HepG2 (cell line): Measurements from ENCODE around the gene ADAMTS4. TPM values are rescaled to one million over a fixed set of nuclear protein-coding genes. Genes with fewer than 3 reads are reported as not detected.

Experiments
- DNMT3B ChIP-seq: conservative IDR thresholded peaks from 2 replicates; pipeline ENCODE4 v1.6.1; 2016; ENCODE audit warnings: missing biosample characterization, control low read depth
- HNRNPH1 ChIP-seq: fragments of 200-400 bp; formaldehyde crosslinking; optimal IDR thresholded peaks from 2 replicates; pipeline ENCODE3; 2017; ENCODE audit warnings: mild to moderate bottlenecking, low read depth, low read length
- HOXA5 ChIP-seq: sonication (generic); formaldehyde crosslinking; IDR thresholded peaks from 2 replicates; pipeline ENCODE4 v1.4.0; 2020; ENCODE audit warnings: missing genetic modification reagents
- ISL2 ChIP-seq: sonication (generic); formaldehyde crosslinking; IDR thresholded peaks from 2 replicates; pipeline ENCODE4 v1.5.0; 2020; ENCODE audit warnings: missing genetic modification reagents
- KMT2B ChIP-seq: IDR thresholded peaks from 2 replicates; pipeline ENCODE4 v1.6.1; 2016; ENCODE audit warnings: missing genetic modification reagents, missing compliant biosample characterization
- MEIS1 ChIP-seq: sonication (generic); formaldehyde crosslinking; IDR thresholded peaks from 2 replicates; pipeline ENCODE4 v1.9.0; 2021; ENCODE audit warnings: mild to moderate bottlenecking, missing genetic modification reagents, moderate library complexity, borderline replicate concordance
- POLR2G ChIP-seq: fragments of 200-400 bp; formaldehyde crosslinking; IDR thresholded peaks from 2 replicates; pipeline ENCODE4 v1.6.1; 2018; ENCODE audit warnings: mild to moderate bottlenecking, low read depth, low read length, moderate library complexity
- THYN1 ChIP-seq: sonication (generic); formaldehyde crosslinking; IDR thresholded peaks from 2 replicates; pipeline ENCODE4 v1.8.1; 2023; ENCODE audit warnings: low read depth, mild to moderate bottlenecking, moderate library complexity, missing genetic modification reagents, borderline replicate concordance
- ZFP62 ChIP-seq: sonication (generic); formaldehyde crosslinking; IDR thresholded peaks from 2 replicates; pipeline ENCODE4 v1.4.0; 2020; ENCODE audit warnings: missing genetic modification reagents
- ZNF138 ChIP-seq: sonication (generic); formaldehyde crosslinking; IDR thresholded peaks from 2 replicates; pipeline ENCODE4 v1.5.0; 2020; ENCODE audit warnings: mild to moderate bottlenecking, low read depth, missing genetic modification reagents
- ZNF317 ChIP-seq: sonication (generic); formaldehyde crosslinking; IDR thresholded peaks from 2 replicates; pipeline ENCODE4 v1.5.0; 2020; ENCODE audit warnings: mild to moderate bottlenecking, missing genetic modification reagents
- ZNF329 ChIP-seq: sonication (generic); formaldehyde crosslinking; IDR thresholded peaks from 2 replicates; pipeline ENCODE4 v1.9.0; 2021; ENCODE audit warnings: low read depth, mild to moderate bottlenecking, missing genetic modification reagents
- ZNF34 ChIP-seq: sonication (generic); formaldehyde crosslinking; IDR thresholded peaks from 2 replicates; pipeline ENCODE4 v1.4.0; 2020; ENCODE audit warnings: mild to moderate bottlenecking, missing genetic modification reagents, borderline replicate concordance
- ZNF652 ChIP-seq: IDR thresholded peaks from 2 replicates; pipeline ENCODE4 v1.6.1; 2016; ENCODE audit warnings: low read depth, borderline replicate concordance
- ZNF761 ChIP-seq: sonication (generic); formaldehyde crosslinking; conservative IDR thresholded peaks from 2 replicates; pipeline ENCODE4 v1.4.0; 2020; ENCODE audit warnings: mild to moderate bottlenecking, missing genetic modification reagents
- polyA plus RNA-seq, 8 experiments: library from polyadenylated mRNA; depleted of rRNA in 3 of 8; stranded (reverse) in 7 of 8; unstranded in 1 of 8; fragments of >200 nt; fragmentation: Illumina TruSeq in 4 of 8; extraction: Trizol in 4 of 8; gene quantifications; 2 replicates each; pipeline versions ENCODE4 v1.2.1 to v1.2.3, GENCODE V29; 2011 to 2016; ENCODE audit warnings: low read depth in 4 of 8, missing spikeins in 1 of 8, mixed read lengths in 1 of 8; ENCODE audit not compliant: insufficient read depth in 1 of 8
- total RNA-seq, 5 experiments: library from RNA; depleted of rRNA; stranded (reverse); fragments of >200 nt; fragmentation: Illumina TruSeq; extraction: Trizol; gene quantifications; 2 replicates each; pipeline ENCODE4 v1.2.3, GENCODE V29; 2016; ENCODE audit warnings: low read depth in 1 of 5
- TF ChIP-seq, protein P1 (sequence below): sonication (generic); formaldehyde crosslinking; IDR thresholded peaks from 2 replicates; pipeline ENCODE4 v1.4.0; 2020; ENCODE audit warnings: mild to moderate bottlenecking, missing genetic modification reagents
- TF ChIP-seq, protein P2 (sequence below): sonication (generic); formaldehyde crosslinking; IDR thresholded peaks from 2 replicates; pipeline ENCODE4 v1.9.0; 2022; ENCODE audit warnings: low read depth, missing genetic modification reagents
- TF ChIP-seq, protein P3 (sequence below): sonication (generic); formaldehyde crosslinking; IDR thresholded peaks from 2 replicates; pipeline ENCODE4 v1.5.1; 2020; ENCODE audit warnings: missing genetic modification reagents, mild to moderate bottlenecking, borderline replicate concordance
- TF ChIP-seq, protein P4 (sequence below): sonication (generic); formaldehyde crosslinking; IDR thresholded peaks from 2 replicates; pipeline ENCODE4 v1.5.0; 2020; ENCODE audit warnings: mild to moderate bottlenecking, missing genetic modification reagents, borderline replicate concordance

The ADAMTS4 gene
- total and polyA plus RNA-seq, 2 of the 13 experiments (the other 11 are each of a cell fraction or from before 2014, with no cell fraction given), result 0.51 to 1.7 TPM

DNA sequence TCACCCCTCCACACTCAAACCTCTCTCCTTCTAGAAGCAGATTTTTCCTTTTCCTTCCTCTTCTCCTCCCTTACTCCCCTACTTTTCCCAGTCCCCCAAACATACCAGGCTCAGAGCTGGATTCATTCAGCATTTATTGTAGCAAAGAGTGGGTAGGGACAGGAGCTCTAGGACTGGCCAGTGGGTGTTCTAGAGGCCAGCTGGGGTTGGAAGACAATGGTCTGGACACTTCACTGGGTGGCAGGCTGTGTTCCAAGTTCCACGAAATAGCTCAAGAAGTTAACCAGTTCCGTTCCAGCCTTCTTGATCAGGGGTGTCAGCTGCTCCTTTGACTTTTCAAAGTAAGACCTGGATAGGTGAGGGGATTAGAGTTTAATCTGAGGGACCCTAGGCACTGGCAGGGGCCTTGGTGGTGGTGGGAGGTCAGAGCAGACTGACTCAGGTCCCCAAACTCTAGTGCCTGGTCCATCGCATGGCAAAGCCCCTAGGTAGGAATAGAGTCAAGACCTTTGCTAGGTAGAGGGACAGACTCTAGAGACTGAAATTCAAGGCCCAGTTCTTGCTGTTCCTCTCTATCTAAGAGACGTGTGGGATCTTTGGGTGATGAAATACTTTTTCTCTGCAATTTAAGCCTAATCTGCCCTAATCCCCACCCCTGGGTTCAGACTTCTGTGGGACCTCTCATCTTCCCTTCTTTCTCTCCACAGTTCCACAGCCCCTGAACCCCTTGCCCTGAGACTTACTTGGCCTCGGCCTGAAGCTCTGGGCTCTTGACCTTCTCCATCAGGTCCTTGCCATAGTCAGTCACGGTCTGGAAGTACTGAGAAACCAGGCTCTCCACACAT, 23.5 kb upstream of the ADAMTS4 start (continued):
- TF ChIP-seq HOXA5 (CRISPR knock-in tag) (no peak), ZNF317 (CRISPR knock-in tag) (peak; percentile 33; the same call in 1 of the 2 replicates), THYN1 (no peak), DNMT3B (CRISPR knock-in tag) (no peak), MEIS1 (CRISPR knock-in tag) (no peak; the same call in 1 of the 2 replicates), KMT2B (0 out of 2 replicates have a peak, but pooled peaks have one; percentile 47), ZFP62 (CRISPR knock-in tag) (no peak), HNRNPH1 (peak; percentile 19), ZNF652 (peak; percentile 48; the same call in 1 of the 2 replicates), ZNF34 (CRISPR knock-in tag) (no peak), POLR2G (peak; percentile 71), ZNF138 (CRISPR knock-in tag) (no peak), ZNF761 (no peak; the same call in 1 of the 2 replicates), ISL2 (CRISPR knock-in tag) (no peak), ZNF329 (CRISPR knock-in tag) (peak; percentile 38; the same call in 1 of the 2 replicates)
- TF ChIP-seq, protein P1, sequence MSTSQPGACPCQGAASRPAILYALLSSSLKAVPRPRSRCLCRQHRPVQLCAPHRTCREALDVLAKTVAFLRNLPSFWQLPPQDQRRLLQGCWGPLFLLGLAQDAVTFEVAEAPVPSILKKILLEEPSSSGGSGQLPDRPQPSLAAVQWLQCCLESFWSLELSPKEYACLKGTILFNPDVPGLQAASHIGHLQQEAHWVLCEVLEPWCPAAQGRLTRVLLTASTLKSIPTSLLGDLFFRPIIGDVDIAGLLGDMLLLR (CRISPR knock-in tag), result 0 out of 2 replicates have a peak, but pooled peaks have one; percentile 29
- TF ChIP-seq, protein P2, sequence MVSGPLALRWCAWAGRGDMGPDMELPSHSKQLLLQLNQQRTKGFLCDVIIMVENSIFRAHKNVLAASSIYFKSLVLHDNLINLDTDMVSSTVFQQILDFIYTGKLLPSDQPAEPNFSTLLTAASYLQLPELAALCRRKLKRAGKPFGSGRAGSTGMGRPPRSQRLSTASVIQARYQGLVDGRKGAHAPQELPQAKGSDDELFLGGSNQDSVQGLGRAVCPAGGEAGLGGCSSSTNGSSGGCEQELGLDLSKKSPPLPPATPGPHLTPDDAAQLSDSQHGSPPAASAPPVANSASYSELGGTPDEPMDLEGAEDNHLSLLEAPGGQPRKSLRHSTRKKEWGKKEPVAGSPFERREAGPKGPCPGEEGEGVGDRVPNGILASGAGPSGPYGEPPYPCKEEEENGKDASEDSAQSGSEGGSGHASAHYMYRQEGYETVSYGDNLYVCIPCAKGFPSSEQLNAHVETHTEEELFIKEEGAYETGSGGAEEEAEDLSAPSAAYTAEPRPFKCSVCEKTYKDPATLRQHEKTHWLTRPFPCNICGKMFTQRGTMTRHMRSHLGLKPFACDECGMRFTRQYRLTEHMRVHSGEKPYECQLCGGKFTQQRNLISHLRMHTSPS (CRISPR knock-in tag), result no peak
- TF ChIP-seq, protein P3, sequence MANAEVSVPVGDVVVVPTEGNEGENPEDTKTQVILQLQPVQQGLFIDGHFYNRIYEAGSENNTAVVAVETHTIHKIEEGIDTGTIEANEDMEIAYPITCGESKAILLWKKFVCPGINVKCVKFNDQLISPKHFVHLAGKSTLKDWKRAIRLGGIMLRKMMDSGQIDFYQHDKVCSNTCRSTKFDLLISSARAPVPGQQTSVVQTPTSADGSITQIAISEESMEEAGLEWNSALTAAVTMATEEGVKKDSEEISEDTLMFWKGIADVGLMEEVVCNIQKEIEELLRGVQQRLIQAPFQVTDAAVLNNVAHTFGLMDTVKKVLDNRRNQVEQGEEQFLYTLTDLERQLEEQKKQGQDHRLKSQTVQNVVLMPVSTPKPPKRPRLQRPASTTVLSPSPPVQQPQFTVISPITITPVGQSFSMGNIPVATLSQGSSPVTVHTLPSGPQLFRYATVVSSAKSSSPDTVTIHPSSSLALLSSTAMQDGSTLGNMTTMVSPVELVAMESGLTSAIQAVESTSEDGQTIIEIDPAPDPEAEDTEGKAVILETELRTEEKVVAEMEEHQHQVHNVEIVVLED (CRISPR knock-in tag), result no peak
- TF ChIP-seq, protein P4, sequence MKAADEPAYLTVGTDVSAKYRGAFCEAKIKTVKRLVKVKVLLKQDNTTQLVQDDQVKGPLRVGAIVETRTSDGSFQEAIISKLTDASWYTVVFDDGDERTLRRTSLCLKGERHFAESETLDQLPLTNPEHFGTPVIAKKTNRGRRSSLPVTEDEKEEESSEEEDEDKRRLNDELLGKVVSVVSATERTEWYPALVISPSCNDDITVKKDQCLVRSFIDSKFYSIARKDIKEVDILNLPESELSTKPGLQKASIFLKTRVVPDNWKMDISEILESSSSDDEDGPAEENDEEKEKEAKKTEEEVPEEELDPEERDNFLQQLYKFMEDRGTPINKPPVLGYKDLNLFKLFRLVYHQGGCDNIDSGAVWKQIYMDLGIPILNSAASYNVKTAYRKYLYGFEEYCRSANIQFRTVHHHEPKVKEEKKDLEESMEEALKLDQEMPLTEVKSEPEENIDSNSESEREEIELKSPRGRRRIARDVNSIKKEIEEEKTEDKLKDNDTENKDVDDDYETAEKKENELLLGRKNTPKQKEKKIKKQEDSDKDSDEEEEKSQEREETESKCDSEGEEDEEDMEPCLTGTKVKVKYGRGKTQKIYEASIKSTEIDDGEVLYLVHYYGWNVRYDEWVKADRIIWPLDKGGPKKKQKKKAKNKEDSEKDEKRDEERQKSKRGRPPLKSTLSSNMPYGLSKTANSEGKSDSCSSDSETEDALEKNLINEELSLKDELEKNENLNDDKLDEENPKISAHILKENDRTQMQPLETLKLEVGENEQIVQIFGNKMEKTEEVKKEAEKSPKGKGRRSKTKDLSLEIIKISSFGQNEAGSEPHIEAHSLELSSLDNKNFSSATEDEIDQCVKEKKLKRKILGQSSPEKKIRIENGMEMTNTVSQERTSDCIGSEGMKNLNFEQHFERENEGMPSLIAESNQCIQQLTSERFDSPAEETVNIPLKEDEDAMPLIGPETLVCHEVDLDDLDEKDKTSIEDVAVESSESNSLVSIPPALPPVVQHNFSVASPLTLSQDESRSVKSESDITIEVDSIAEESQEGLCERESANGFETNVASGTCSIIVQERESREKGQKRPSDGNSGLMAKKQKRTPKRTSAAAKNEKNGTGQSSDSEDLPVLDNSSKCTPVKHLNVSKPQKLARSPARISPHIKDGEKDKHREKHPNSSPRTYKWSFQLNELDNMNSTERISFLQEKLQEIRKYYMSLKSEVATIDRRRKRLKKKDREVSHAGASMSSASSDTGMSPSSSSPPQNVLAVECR (CRISPR knock-in tag), result peak; percentile 42; the same call in 1 of the 2 replicates
